HG03066 (cell line): ENCODE data around the gene CCDC185.
"Not testable (repeated sequence)": the region's sequence is repeated elsewhere in the genome, so short reads cannot be mapped to it uniquely, and the experiment has no call there.

Source experiments
- ATAC-seq: cut with Tn5 transposase; IDR thresholded peaks from one replicate; pipeline ENCODE4 v1.9.1; 2021; ENCODE audit warnings: low read depth; ENCODE audit not compliant: unreplicated experiment

The CCDC185 gene

DNA sequence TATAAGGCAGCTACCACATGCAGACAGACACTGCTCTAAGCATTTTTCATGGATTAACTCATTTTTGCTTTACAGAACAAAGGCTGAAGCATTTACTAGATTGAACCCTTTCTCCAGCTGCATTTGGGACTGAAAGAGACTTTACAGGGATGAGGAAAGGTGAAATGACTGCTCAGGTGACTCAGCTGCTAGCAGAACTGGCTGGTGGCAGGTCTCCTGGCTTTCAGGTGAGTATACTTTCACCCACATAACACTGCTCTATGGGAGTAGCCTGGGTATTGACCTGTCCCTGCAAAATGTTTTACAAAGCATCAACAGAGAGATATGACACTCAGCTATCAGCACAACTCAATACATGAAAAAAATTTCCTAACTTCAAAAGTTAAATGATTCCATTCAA, 2.6 kb upstream of the CCDC185 start:
- ATAC-seq, result no peak

DNA sequence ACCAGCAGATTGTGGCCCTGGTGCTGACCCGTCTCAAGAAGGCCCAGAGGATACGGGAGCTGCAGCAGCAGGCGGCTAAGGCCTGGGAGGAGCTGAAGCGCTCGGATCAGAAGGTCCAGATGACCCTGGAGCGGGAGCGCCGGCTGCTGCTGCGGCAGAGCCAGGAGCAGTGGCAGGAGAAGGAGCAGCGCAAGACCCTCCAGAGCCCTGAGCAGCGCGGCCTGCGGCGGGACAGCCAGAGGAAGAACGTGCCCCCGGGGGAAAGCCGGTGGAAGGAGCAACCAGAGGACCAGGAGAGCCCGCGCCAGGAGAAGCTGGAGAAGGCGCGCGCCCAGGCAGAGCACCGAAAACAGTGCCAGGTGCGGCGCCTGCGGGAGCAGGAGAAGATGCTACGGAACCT, 1.0 kb downstream of the CCDC185 start:
- no peak for ATAC-seq

DNA sequence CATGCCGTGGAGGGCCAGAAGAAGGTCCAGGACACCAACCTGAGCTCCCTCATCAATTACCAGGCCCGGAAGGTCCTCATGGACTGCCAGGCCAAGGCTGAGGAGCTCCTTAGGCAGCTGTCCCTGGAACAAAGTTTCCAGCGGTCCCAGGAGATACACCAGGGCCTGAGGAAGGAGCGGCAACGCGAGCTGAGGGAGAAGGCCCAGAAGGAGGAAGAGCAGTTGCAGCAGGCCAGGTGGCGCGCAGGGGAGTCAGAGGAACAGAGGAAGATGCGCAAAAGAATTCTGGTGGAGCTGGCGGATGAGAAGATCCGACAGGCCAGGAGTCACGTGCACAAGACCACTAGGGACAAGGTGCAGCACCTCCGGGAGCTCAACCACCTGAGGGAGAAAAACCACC, 1.5 kb downstream of the CCDC185 start:
- no peak for ATAC-seq

DNA sequence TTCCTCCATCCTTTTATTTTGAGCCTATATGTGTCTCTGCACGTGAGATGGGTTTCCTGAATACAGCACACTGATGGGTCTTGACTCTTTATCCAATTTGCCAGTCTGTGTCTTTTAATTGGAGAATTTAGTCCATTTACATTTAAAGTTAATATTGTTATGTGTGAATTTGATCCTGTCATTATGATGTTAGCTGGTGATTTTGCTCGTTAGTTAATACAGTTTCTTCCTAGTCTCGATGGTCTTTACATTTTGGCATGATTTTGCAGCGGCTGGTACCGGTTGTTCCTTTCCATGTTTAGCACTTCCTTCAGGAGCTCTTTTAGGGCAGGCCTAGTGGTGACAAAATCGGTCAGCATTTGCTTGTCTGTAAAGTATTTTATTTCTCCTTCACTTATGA, 6.2 kb downstream of the CCDC185 start:
- ATAC-seq, result not testable (repeated sequence)

DNA sequence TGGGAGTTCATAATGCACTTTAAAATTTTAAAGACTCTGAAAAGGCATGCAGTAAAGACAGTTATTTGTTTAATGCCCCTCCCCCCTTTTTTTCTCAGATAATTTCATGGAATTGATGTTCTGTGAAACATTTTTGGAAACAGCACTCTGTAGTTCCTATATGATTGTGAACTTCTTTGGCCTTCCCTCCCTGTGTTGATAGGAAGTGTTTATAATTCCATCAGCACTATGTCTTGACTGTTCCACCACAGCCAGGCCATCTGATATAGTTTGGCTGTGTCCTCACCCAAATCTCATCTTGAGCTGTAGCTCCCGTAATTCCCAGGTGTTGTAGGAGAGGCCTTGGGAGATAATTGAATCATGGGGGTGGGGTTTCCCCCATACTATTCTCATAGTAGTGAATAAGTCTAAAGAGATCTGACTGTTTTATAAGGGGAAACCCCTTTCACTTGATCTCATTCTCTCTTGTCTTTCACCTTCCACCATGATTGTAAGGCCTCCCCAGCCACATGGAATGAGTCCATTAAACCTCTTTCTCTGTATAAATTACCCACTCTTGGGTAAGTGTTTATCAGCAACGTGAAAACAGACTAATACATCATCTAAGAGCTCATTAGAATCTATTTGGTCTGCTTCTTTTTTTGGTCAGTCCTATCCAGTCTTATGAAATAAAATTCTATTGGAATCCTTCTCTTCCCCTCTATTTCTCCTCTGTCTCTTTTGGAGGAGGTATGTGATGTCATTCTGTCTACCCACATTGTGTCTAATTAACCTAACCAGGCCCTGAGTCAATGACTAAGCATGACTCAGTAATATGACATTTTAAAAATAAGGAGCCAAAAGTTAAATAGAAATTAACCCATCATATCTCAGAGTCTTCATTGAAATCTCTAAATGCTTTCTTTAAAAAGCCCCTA, 8.9 kb downstream of the CCDC185 start:
- ATAC-seq, result no peak

DNA sequence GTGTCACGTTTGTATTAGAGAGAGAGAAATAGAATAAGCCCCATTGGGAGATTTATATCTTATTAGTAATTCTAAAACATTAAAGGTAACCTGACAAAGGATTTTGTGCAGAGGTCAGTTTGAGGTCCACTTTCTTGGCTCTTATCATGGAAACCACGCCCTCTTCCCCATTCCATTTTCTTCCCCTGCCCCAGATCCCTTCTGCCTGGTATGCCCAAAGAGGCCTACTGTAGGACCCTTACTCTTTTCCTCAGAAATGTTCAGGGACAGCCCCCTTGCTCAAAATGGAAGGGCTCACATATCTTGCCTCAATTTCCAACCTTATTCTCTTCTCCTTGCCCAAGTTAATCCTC, 9.6 kb downstream of the CCDC185 start:
- ATAC-seq, result no peak

DNA sequence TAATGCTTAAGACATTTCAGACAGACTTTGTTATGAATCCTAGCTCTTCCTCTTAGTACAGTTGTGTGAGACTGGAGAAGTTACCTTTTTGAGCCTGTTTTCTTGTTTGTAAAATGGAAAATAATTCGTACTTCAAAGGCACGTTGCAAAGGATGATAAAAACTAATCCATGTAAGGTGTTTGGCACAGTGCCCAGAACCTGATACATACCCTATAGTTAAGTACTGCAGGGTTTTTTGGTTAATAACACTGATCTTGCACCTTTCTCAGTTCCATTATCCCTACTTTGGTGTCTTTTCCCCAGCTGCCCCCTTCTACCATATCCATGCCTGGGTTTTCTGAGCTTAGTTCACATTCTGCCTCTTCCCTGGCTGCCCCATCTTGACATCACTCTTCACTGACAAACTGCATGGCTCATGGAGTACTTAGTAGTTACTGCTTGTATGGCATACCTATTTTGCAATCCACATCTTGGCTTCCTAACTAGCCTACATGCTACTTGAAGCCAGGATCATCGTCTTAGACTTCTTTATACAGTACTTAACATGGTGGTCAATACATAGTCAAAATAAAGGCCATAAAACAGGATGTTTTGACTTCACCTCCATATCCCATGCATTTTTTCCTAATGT, 10.1 kb downstream of the CCDC185 start:
- ATAC-seq, result no peak

DNA sequence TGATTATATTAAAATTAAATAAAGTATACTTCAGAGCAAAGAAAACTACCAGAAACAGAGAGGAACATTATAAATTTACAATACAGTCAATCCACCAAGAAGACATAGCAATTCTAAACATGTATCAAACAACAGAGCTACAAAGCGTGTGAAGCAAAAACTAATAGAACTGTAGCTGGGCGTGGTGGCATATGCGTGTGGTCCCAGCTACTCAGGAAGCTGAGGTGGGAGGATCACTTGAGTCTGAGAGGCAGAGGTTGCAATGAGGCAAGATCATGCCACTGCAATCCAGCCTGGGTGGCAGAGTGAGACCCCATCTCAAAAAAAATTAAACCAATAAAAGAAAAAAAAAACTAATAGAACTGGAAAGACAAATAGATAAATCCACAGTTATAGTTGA, 12.3 kb downstream of the CCDC185 start:
- no peak for ATAC-seq

DNA sequence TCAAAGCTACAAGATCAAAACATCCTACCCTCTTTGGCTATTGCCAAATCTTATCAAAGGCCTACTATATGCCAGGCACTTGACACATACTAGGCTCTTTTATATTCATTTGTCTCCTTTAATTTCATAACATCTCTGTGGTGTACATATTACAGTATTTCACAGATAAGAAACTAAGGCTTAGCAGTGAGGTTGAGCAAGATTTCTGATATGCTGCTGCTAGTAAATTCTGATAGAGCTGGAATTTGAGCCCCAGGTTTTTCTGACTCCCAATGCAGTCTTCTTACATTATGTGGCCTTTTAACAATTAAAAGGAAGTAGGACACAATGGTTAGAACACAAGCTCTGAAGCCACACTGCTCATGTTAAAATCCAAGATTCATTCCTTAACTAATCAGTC, 16.8 kb downstream of the CCDC185 start:
- ATAC-seq, result no peak

DNA sequence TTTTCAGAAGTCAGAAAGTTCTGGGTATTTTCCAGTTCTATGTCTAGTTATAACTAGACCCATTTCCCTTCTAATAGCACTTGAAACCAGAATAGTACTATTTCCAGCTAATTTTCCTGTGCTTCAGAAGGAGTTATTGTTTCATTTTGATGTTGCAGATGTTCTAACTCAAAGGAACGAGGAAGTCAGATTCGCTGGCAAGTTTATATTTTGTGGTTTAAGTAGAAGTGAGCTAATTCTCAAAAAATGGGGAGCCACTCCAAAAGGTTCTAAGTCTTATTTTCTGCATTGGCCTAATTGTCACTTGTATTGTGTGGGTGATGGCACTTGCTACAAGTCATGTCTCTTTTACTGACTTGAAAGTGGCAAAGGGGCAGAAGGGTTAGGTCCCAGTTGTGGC, 18.1 kb downstream of the CCDC185 start:
- ATAC-seq, result no peak

DNA sequence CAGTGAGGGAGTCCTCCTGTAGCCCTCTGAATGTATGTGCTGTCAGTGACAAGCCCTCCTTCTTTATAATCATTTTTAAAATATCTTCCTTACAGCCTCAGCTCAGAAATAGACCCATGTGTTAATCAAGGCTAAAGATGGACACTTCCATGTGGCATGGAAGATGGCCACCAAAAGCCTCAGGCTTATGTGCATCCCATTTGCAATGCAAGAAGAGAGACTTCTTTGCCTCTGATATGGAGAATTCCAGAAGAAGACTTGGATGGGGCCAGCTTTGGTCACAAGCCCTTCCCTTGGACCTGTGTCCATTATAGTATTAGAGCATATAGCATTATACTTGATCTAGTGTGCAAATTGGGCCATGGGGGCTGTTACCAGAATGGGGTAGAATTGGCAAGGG, 18.5 kb downstream of the CCDC185 start:
- ATAC-seq, result no peak

DNA sequence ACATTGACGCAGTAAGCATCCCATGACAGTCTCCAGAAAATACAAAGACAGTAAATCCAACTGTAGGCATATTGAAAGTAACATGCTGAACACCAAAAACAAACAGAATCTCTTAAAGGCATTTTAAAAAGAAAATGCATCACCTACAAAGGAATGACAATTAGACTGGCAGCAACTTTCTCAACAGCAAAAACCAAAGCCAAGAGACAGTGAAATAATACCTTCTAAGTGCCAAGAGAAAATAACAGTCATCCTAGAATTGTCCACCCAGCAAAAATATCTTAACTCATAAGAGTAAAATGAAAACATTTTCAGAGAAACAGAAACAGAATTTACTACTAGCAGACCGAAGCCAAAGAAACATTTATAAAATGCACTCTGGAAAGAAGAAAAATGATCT, 20.0 kb downstream of the CCDC185 start:
- ATAC-seq, result no peak

DNA sequence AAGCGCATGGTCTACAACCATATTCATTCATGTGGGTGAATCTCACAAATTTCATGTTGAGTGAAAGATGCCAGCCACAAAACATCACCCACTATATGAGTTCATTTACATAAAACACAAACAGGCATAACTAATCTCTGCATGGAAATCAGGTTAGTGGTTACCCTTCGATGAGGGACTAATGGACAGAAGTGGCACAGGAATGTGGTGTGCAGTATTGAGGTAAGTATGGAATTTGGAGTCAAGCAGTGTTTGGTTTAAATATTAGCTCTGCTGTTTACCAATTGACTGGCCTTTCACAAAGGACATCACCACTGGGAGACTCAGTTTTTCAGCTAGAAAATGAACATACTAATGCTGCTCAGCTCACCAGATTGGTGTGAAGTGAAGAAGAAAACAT, 24.2 kb downstream of the CCDC185 start:
- no peak for ATAC-seq

DNA sequence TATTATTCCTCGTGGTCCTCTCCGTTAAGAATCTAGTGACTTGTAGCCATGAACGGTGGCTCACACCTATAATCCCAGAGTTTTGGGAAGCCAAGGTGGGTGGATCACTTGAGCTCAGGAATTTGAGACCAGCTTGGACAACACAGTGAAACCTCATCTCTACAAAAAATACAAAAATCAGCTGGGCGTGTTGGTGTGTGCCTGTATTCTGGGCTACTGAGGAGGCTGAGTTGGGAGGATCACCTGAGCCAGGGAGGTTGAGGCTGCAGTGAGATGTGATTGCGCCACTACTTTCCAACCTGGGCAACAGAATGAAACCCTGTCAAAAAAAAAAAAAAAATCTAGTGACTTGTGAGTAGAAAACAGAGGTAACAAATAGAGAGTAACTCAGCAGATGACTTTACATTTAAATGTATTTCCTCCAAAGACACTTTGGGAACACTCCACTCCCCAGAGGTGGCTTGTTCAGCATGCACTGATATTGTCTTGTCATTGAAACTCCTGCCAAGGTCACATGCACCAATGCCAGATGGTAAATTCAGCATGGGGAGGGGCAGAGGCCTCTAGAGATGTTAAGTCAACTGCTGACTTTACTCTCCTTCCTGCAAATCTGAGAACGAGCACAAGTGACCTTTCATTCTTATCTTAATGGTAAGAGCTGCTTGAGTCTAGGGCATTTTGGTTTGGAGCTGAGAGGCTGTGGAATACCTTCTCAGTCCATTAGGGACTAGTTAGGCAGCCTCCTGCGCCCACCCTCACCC, 24.9 kb downstream of the CCDC185 start:
- ATAC-seq, result no peak

DNA sequence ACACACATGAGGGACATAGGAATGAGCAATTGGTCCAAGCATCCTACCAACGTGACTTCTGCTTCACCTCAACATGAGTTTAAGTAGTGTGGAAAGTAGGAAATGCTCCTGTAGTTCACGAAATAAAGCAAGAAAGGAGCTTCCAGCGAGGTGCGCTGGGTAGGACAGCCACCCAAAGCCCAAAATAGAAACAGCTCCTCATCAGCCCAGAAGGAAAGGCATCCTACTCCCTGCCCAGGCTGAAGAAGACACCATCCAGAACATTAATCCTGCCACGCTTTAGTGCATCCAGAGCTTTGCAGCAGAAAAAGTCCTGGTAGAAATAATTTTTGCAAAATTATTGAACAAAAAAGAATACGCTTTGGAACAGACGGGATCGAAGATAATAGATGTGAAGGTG, 25.9 kb downstream of the CCDC185 start:
- no peak for ATAC-seq

DNA sequence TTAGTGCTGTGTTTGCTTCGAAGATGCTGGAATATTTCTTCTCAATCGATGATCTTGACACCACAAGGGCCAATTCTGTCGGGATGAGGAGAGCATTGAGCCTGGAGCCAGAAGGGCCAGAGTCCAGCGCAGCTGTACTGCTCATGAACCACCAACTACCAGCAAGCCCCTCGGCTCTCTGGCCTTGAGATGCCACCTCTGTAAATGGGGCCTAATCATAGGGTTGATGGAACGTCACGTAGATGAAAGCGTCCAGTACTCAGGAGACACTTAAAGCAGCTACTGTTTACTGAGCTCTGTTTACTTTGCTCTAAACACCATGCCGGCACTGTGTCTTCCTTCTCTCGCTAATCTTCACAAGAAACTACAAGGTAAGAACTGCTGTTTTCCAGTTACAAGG, 26.3 kb downstream of the CCDC185 start:
- no peak for ATAC-seq

DNA sequence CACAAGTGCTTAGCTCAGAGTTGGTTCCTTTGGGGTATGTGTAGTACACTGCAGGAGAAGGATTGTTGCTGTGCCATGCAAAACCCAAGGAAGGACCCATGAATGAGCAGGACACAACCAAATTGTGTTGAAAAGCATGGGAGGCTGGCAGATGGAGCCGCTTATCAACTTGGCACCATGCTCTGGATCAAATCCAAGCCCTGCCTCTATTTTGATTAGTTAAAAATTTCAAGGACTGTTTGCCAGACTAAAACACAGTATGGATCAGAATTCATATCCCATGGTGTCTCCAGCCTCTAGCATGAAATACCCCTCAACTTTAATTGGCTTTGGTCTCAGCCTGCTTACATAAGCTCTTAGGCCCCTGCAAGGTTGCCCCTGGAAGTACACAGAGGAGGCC, 27.8 kb downstream of the CCDC185 start:
- no peak for ATAC-seq

DNA sequence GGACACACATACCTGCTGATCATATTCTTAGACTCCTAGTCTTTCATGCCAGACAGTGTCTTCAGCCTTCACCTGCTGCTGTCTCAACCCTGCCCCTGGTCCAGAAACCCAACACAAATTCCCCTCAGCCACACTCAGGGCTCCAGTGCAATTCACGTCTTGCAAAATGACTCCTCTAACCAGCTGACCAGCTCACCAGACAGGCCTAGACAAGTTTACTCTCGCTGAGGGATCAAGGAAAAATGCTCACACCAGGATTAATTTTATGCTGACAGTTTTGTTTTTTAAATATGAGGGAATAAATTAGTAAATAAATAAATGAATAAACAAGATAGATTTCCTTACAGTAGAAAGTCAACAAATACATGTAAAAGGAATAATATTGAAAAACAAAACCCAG, 28.5 kb downstream of the CCDC185 start:
- no peak for ATAC-seq

DNA sequence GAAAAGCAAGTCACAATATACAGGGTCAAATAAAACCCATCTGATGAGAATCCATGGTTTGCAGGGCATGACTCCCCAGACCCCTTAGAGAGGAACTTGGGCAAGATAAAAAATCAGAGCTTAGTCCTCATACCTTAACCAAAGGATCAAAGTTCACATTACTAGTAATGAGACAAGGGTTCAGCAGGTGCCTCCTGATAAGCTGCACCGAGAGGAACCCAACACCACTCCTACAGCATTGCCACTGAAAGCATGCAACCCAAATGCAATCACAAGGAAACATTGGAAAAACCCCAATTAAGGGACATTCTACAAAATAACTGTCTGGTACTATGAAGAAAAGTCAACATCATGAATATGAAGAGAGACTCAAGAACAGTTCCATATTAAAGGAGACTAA, 29.7 kb downstream of the CCDC185 start:
- ATAC-seq, result no peak

DNA sequence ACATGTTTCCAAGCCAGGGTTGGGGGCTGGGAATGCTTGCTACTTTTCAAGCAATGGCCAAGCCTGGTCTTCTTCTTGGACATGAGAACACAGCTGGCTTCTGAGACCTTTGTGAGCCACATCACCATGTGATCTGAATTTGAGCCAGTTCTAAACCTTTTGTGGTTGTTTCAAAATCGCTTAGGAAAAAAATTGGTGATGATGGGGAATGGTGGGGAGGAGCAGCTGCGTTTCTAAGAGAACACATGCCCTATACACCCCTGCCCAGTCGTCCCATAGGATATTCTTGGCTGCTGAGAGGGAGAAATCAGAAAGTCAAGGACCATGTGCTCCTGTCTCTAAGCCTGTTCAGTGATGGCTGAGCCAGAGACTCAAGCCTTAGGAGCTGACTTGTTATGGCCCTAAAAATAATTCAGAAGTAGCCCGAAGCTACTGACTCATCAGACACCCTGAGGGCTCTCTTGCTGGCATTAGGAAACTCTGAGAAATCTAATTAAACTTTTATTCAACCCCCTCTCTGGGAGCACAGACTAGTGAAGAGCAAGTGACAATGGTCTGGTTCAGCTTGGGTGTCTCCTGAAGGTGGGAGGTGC, 30.5 kb downstream of the CCDC185 start:
- no peak for ATAC-seq

DNA sequence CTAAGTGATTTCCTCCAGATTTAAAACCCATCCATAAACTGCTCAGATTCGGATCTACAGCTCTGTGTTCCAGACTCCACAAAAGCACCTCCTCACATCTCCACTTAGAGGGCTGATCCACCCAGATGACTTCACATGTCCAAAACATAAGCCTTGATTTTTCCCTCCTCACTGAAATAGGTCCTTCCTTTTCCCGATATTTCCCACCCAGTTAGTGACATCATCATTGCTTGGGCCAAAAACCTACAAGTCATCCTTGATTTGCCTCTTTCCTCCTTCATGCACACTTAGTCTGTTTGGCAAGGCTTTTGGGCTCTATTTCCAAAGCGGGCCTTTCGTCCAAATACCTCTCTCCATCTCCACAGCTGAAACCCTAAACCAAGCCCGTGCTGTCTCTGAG, 32.3 kb downstream of the CCDC185 start:
- no peak for ATAC-seq
